Sigmoid colon (tissue), 4 donors: ENCODE data around the gene MRPL20.

ENCODE experiments used
- CTCF ChIP-seq, 4 experiments: fragments of 450-650 bp in 3 of 4; fragments of 200-600 bp in 1 of 4; IDR thresholded peaks; one replicate each; pipeline ENCODE4 v1.5.1; 2016 to 2019; ENCODE audit warnings: antibody characterized with exemption in 4 of 4, mild to moderate bottlenecking in 3 of 4, moderate library complexity in 2 of 4
- POLR2AphosphoS5 ChIP-seq, 4 donors: sonication (generic); formaldehyde crosslinking; IDR thresholded peaks; one replicate each; pipeline ENCODE4 v1.6.1; 2017; ENCODE audit warnings: antibody characterized with exemption in 4 of 4

- no peak for TF ChIP-seq POLR2AphosphoS5 (IDR thresholded peaks at IDR 0.05)
- no peak for TF ChIP-seq CTCF (IDR thresholded peaks at IDR 0.05)
These were observed 21.2 kb downstream of the MRPL20 start for GRCh38 chr1:1385931-1386330.
